H9 (cell line): Measurements from ENCODE around the gene CPT1A. TPM values are rescaled to one million over a fixed set of nuclear protein-coding genes. Genes with fewer than 3 reads are reported as not detected.

ENCODE experiments used
- DNase-seq: peaks from one replicate; pipeline ENCODE4 v3.0.0-alpha.2; 2017
- H2AFZ ChIP-seq: one replicate; pipeline ENCODE4 v1.6.1; 2013; ENCODE audit warnings: mild to moderate bottlenecking, low read length, control low read depth, moderate library complexity
- H2AK5ac ChIP-seq: 2 replicates; pipeline ENCODE4 v1.6.1; 2013; ENCODE audit warnings: low read length, control low read depth, mixed read lengths; ENCODE audit not compliant: insufficient read length
- H2BK120ac ChIP-seq: one replicate; pipeline ENCODE4 v1.6.1; 2013; ENCODE audit warnings: low read depth, mild to moderate bottlenecking, low read length, control low read depth, inconsistent platforms; ENCODE audit not compliant: poor library complexity, severe bottlenecking
- H2BK12ac ChIP-seq: 2 replicates; pipeline ENCODE4 v1.6.1; 2013; ENCODE audit warnings: low read length, control low read depth, mixed read lengths, low read depth; ENCODE audit not compliant: insufficient read length
- H2BK15ac ChIP-seq: 2 replicates; pipeline ENCODE4 v1.6.1; 2013; ENCODE audit warnings: low read depth, low read length, control low read depth
- H2BK20ac ChIP-seq: one replicate; pipeline ENCODE4 v1.6.1; 2013; ENCODE audit warnings: low read depth, mild to moderate bottlenecking, low read length, control low read depth, inconsistent platforms; ENCODE audit not compliant: poor library complexity, severe bottlenecking
- H2BK5ac ChIP-seq: 2 replicates; pipeline ENCODE4 v1.6.1; 2013; ENCODE audit warnings: low read length, control low read depth, mixed read lengths; ENCODE audit not compliant: insufficient read length
- H3K14ac ChIP-seq: 2 replicates; pipeline ENCODE4 v1.6.1; 2013; ENCODE audit warnings: low read length, control low read depth; ENCODE audit not compliant: insufficient read depth
- H3K18ac ChIP-seq: 2 replicates; pipeline ENCODE4 v1.6.1; 2013; ENCODE audit warnings: low read depth, mild to moderate bottlenecking, mixed read lengths, low read length, control low read depth; ENCODE audit not compliant: insufficient read length
- H3K23ac ChIP-seq: 2 replicates; pipeline ENCODE4 v1.6.1; 2013; ENCODE audit warnings: low read length, control low read depth, mixed read lengths, low read depth; ENCODE audit not compliant: insufficient read length
- H3K23me2 ChIP-seq: 2 replicates; pipeline ENCODE4 v1.6.1; 2013; ENCODE audit warnings: low read depth, mild to moderate bottlenecking, mixed read lengths, low read length, control low read depth; ENCODE audit not compliant: insufficient read length, poor library complexity, severe bottlenecking
- H3K27ac ChIP-seq: 2 replicates; pipeline ENCODE4 v1.5.1; 2013; ENCODE audit warnings: low read length, control low read depth, mixed read lengths, low read depth; ENCODE audit not compliant: insufficient read length
- H3K27me3 ChIP-seq: 2 replicates; pipeline ENCODE4 v1.6.1; 2013; ENCODE audit warnings: low read length, control low read depth, inconsistent platforms; ENCODE audit not compliant: insufficient read depth
- H3K4ac ChIP-seq: 2 replicates; pipeline ENCODE4 v1.6.1; 2013; ENCODE audit warnings: low read depth, mild to moderate bottlenecking, control low read depth, inconsistent platforms, low read length, moderate library complexity
- H3K4me1 ChIP-seq: 2 replicates; pipeline ENCODE4 v1.6.1; 2013; ENCODE audit warnings: low read length, control low read depth, inconsistent platforms; ENCODE audit not compliant: insufficient read depth
- H3K4me2 ChIP-seq: 2 replicates; pipeline ENCODE4 v1.6.1; 2013; ENCODE audit warnings: low read length, control low read depth, mixed read lengths; ENCODE audit not compliant: insufficient read length, insufficient read depth
- H3K56ac ChIP-seq: 2 replicates; pipeline ENCODE4 v1.6.1; 2013; ENCODE audit warnings: low read depth, mild to moderate bottlenecking, mixed read lengths, low read length, control low read depth; ENCODE audit not compliant: insufficient read length
- H3K79me1 ChIP-seq: 2 replicates; pipeline ENCODE4 v1.6.1; 2013; ENCODE audit warnings: low read depth, mild to moderate bottlenecking, moderate library complexity, low read length, control low read depth, inconsistent platforms; ENCODE audit not compliant: insufficient read depth, poor library complexity, severe bottlenecking
- H3K79me2 ChIP-seq: 2 replicates; pipeline ENCODE4 v1.6.1; 2013; ENCODE audit warnings: low read length, control low read depth, inconsistent platforms; ENCODE audit not compliant: insufficient read depth
- H3K9ac ChIP-seq: 2 replicates; pipeline ENCODE4 v1.6.1; 2013; ENCODE audit warnings: low read length, control low read depth, mixed read lengths; ENCODE audit not compliant: insufficient read length; ENCODE audit errors: extremely low read depth
- H3K9me3 ChIP-seq: one replicate; pipeline ENCODE4 v1.6.1; 2013; ENCODE audit warnings: low read depth, low read length, inconsistent platforms; ENCODE audit not compliant: control insufficient read depth
- H3T11ph ChIP-seq: one replicate; pipeline ENCODE4 v1.6.1; 2013; ENCODE audit warnings: mild to moderate bottlenecking, low read length, control low read depth, inconsistent platforms
- H4K20me1 ChIP-seq: one replicate; pipeline ENCODE4 v1.6.1; 2013; ENCODE audit not compliant: control insufficient read depth, insufficient read length, insufficient read depth
- H4K5ac ChIP-seq: 2 replicates; pipeline ENCODE4 v1.6.1; 2013; ENCODE audit warnings: low read depth, mild to moderate bottlenecking, mixed read lengths, low read length, control low read depth; ENCODE audit not compliant: insufficient read length
- H4K8ac ChIP-seq: replicated peaks from 2 replicates; pipeline ENCODE4 v1.6.1; 2013; ENCODE audit warnings: low read length, control low read depth, mixed read lengths, low read depth; ENCODE audit not compliant: insufficient read length
- H4K91ac ChIP-seq: 2 replicates; pipeline ENCODE4 v1.6.1; 2013; ENCODE audit warnings: low read depth, mild to moderate bottlenecking, moderate library complexity, mixed read lengths, low read length, control low read depth; ENCODE audit not compliant: insufficient read length
- H3K27ac Mint-ChIP-seq, 3 experiments: 2 replicates in 2 of 3; 3 replicates in 1 of 3; pipeline ENCODE4 v1.8.0; 2020 to 2021; ENCODE audit warnings: mixed read lengths in 3 of 3, mild to moderate bottlenecking in 1 of 3, moderate library complexity in 1 of 3
- H3K27me3 Mint-ChIP-seq: 2 replicates; pipeline ENCODE4 v1.8.0; 2021; ENCODE audit warnings: low read depth, mild to moderate bottlenecking, moderate library complexity, mixed read lengths
- H3K36me3 Mint-ChIP-seq, 3 experiments: 2 replicates in 2 of 3; 3 replicates in 1 of 3; pipeline ENCODE4 v1.8.0; 2020 to 2021; ENCODE audit warnings: low read depth in 3 of 3, mixed read lengths in 3 of 3; ENCODE audit not compliant: insufficient read depth in 1 of 3
- H3K4me1 Mint-ChIP-seq, 2 experiments: 2 replicates each; pipeline ENCODE4 v1.8.0; 2020; ENCODE audit warnings: mixed read lengths in 2 of 2
- H3K4me3 Mint-ChIP-seq, 2 experiments: 2 replicates in 1 of 2; 3 replicates in 1 of 2; pipeline ENCODE4 v1.8.0; 2020 to 2021; ENCODE audit warnings: mild to moderate bottlenecking in 2 of 2, mixed read lengths in 2 of 2, moderate library complexity in 1 of 2
- H3K9me3 Mint-ChIP-seq, 2 experiments: 2 replicates in 1 of 2; 3 replicates in 1 of 2; pipeline ENCODE4 v1.8.0; 2020; ENCODE audit warnings: mild to moderate bottlenecking in 2 of 2, mixed read lengths in 2 of 2, moderate library complexity in 1 of 2
- WGBS: extraction: QIAGEN DNeasy Blood & Tissue Kit; methylation state at CpG from one replicate; pipeline ENCODE4 v1.1.7; 2013; ENCODE audit warnings: missing lambda C conversion rate, low lambda C conversion rate, mixed read lengths; ENCODE audit not compliant: insufficient read length; ENCODE audit errors: extremely low coverage; 5-methylcytosine and 5-hydroxymethylcytosine counted together
- total RNA-seq: library from RNA; stranded (reverse); gene quantifications from 2 replicates; pipeline ENCODE4 v1.2.1, GENCODE V29; 2021
- TF ChIP-seq, protein P1 (sequence below): fragments of 200-600 bp; sonication (generic); conservative IDR thresholded peaks from 3 replicates; pipeline ENCODE4 v1.8.0; 2021; ENCODE audit warnings: antibody characterized with exemption, mild to moderate bottlenecking

CPT1A gene
- total RNA-seq, 1 experiment from 2014 or later: 7.5 TPM

GRCh38 chr11:68844801-68845200, 3.1 kb upstream of the CPT1A start:
- no peak overlapping the region for H2BK120ac ChIP-seq
- no peak overlapping the region for H3K4me2 ChIP-seq
- WGBS: no CpG with 5 or more reads among the region's 6 CpGs
- peaks cover 26% of the 10 kb centered on the region for H3K27me3 ChIP-seq
- H3K9ac ChIP-seq: no peak overlapping the region
- peaks cover 5% of the 10 kb centered on the region for H3K23me2 ChIP-seq
- no peaks in the 10 kb centered on the region for H3K4me1 ChIP-seq
- no peaks in the 10 kb centered on the region for H3K79me1 ChIP-seq
- no peak overlapping the region for H3K4ac ChIP-seq
- no peak overlapping the region for H4K91ac ChIP-seq
- H3K27ac Mint-ChIP-seq: no peak overlapping the region
- no peak for DNase-seq
- peaks cover 17 to 22% of the 10 kb centered on the region in 2 experiments for H3K4me1 Mint-ChIP-seq
- H3K14ac ChIP-seq: no peak overlapping the region
- H3T11ph ChIP-seq: no peak overlapping the region
- peaks cover 0 to 6% of the 10 kb centered on the region in 2 experiments; a peak in 3 of 5 replicates for H3K9me3 Mint-ChIP-seq
- no peaks in the 10 kb centered on the region for H3K36me3 Mint-ChIP-seq
- no peak overlapping the region for H3K56ac ChIP-seq
- H4K20me1 ChIP-seq: peaks cover 4% of the 10 kb centered on the region
- H3K23ac ChIP-seq: no peak overlapping the region
- no peak overlapping the region for H2BK5ac ChIP-seq
- H2AK5ac ChIP-seq: no peak overlapping the region
- peaks cover 84% of the 10 kb centered on the region for H3K27me3 Mint-ChIP-seq
- H3K27ac ChIP-seq: no peak overlapping the region
- H4K8ac ChIP-seq: no peak overlapping the region
- no peak overlapping the region for H4K5ac ChIP-seq
- no peak overlapping the region for H2BK15ac ChIP-seq
- no peak overlapping the region for H3K18ac ChIP-seq
- no peak overlapping the region for H2AFZ ChIP-seq
- no peak overlapping the region for H2BK20ac ChIP-seq
- TF ChIP-seq, protein P1, sequence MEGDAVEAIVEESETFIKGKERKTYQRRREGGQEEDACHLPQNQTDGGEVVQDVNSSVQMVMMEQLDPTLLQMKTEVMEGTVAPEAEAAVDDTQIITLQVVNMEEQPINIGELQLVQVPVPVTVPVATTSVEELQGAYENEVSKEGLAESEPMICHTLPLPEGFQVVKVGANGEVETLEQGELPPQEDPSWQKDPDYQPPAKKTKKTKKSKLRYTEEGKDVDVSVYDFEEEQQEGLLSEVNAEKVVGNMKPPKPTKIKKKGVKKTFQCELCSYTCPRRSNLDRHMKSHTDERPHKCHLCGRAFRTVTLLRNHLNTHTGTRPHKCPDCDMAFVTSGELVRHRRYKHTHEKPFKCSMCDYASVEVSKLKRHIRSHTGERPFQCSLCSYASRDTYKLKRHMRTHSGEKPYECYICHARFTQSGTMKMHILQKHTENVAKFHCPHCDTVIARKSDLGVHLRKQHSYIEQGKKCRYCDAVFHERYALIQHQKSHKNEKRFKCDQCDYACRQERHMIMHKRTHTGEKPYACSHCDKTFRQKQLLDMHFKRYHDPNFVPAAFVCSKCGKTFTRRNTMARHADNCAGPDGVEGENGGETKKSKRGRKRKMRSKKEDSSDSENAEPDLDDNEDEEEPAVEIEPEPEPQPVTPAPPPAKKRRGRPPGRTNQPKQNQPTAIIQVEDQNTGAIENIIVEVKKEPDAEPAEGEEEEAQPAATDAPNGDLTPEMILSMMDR: no peak
- peak overlapping the region in 1 of 2 experiments; percentile 39; a peak in 3 of 5 replicates for H3K4me3 Mint-ChIP-seq
- no peaks in the 10 kb centered on the region for H3K9me3 ChIP-seq
- no peak overlapping the region for H2BK12ac ChIP-seq
- no peaks in the 10 kb centered on the region for H3K79me2 ChIP-seq
